Smooth muscle cell (in vitro differentiated cells): ENCODE data around the gene LSG1. TPM values are rescaled to one million over a fixed set of nuclear protein-coding genes. Genes with fewer than 3 reads are reported as not detected.

Source experiments
- DNase-seq: peaks from one replicate; lab custom pipeline; 2025; ENCODE audit not compliant: unreplicated experiment; lab: John Stamatoyannopoulos, UW
- H2AFZ ChIP-seq: fragments of 200-600 bp; sonication (generic); 2 replicates; pipeline ENCODE4 v1.6.0; 2016; ENCODE audit warnings: antibody characterized with exemption, low read depth, mild to moderate bottlenecking
- H3F3A ChIP-seq: fragments of 200-600 bp; sonication (generic); 2 replicates; pipeline ENCODE4 v1.6.0; 2017; ENCODE audit warnings: antibody characterized with exemption, low read depth
- H3K27ac ChIP-seq: fragments of 200-600 bp; sonication (generic); 2 replicates; pipeline ENCODE4 v1.5.1; 2016; ENCODE audit warnings: low read depth, mild to moderate bottlenecking
- H3K27me3 ChIP-seq: fragments of 200-600 bp; sonication (generic); 2 replicates; pipeline ENCODE4 v1.6.1; 2016; ENCODE audit warnings: low read depth, mild to moderate bottlenecking
- H3K36me3 ChIP-seq: fragments of 200-600 bp; sonication (generic); 2 replicates; pipeline ENCODE4 v1.5.1; 2016; ENCODE audit warnings: low read depth
- H3K4me1 ChIP-seq: fragments of 200-600 bp; sonication (generic); 2 replicates; pipeline ENCODE4 v1.5.1; 2016; ENCODE audit warnings: low read depth
- H3K4me2 ChIP-seq: fragments of 200-600 bp; sonication (generic); 2 replicates; pipeline ENCODE4 v1.6.0; 2016; ENCODE audit warnings: mild to moderate bottlenecking
- H3K4me3 ChIP-seq: fragments of 200-600 bp; sonication (generic); 2 replicates; pipeline ENCODE4 v1.5.1; 2016; ENCODE audit warnings: mild to moderate bottlenecking
- H3K79me2 ChIP-seq: fragments of 200-600 bp; sonication (generic); 2 replicates; pipeline ENCODE4 v1.6.0; 2016; ENCODE audit warnings: low read depth, mild to moderate bottlenecking
- H3K9ac ChIP-seq: fragments of 200-600 bp; sonication (generic); 2 replicates; pipeline ENCODE4 v1.6.0; 2016; ENCODE audit warnings: low read depth
- H3K9me3 ChIP-seq: fragments of 200-600 bp; sonication (generic); replicated peaks from 2 replicates; pipeline ENCODE4 v1.5.1; 2016; ENCODE audit warnings: low read depth
- H4K20me1 ChIP-seq: fragments of 200-600 bp; sonication (generic); 2 replicates; pipeline ENCODE4 v1.6.0; 2016; ENCODE audit warnings: low read depth
- CTCF ChIP-seq: fragments of 200-600 bp; sonication (generic); IDR thresholded peaks from 2 replicates; pipeline ENCODE4 v1.5.1; 2017; ENCODE audit warnings: borderline replicate concordance, mild to moderate bottlenecking, antibody characterized with exemption; ENCODE audit not compliant: insufficient read depth, poor library complexity, severe bottlenecking
- WGBS: methylation state at CpG from one replicate; pipeline ENCODE4 v1.1.7; 2016; ENCODE audit warnings: low lambda C conversion rate; 5-methylcytosine and 5-hydroxymethylcytosine counted together
- polyA plus RNA-seq: library from polyadenylated mRNA; unstranded; fragments of >200 nt; fragmentation: Nextera tagmentation; extraction: Ambion mirVana; gene quantifications from 2 replicates; pipeline ENCODE4 v1.2.1, GENCODE V29; 2016
- total RNA-seq: library from RNA; depleted of rRNA; stranded (reverse); fragments of >200 nt; gene quantifications from 2 replicates; pipeline ENCODE4 v1.2.3, GENCODE V29; 2014

Gene LSG1
- total and polyA plus RNA-seq, 2 experiments from 2014 or later: 14.0 to 29.1 TPM

DNA sequence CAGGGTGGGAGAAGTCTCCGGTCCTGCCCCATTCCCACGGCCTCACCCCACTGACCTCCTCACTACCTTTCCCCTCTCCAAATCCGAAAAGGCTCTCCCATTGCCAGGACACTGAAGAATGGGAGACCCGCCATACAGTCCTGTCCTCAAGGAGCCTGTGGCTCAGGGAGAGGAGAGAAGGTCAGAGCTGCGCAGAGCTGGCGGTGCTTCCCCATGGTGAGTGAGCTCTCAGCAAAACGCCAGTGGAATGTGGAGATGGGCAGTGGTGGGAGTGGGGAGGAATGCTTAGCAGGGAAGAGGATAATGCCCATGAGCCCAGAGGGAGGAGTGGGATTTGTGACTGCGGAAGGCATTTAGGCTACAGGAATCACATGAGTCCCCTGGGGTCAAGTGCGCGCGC lies 33.8 kb upstream of the LSG1 start:
- WGBS: 74% methylated on average over 10 of the region's 11 CpGs
- TF ChIP-seq CTCF: no peak
- H2AFZ ChIP-seq: no peak overlapping the region
- H3K4me2 ChIP-seq: no peak overlapping the region
- no peaks in the 10 kb centered on the region for H3K36me3 ChIP-seq
- DNase-seq: no peak
- H3K27ac ChIP-seq: no peak overlapping the region
- H3K27me3 ChIP-seq: no peaks in the 10 kb centered on the region
- no peaks in the 10 kb centered on the region for H3F3A ChIP-seq
- no peaks in the 10 kb centered on the region for H3K9me3 ChIP-seq
- no peaks in the 10 kb centered on the region for H3K79me2 ChIP-seq
- H4K20me1 ChIP-seq: no peaks in the 10 kb centered on the region
- H3K4me1 ChIP-seq: no peaks in the 10 kb centered on the region
- H3K9ac ChIP-seq: no peak overlapping the region
- no peak overlapping the region for H3K4me3 ChIP-seq

GRCh38 chr3:194705227-194705626 lies 33.2 kb upstream of the LSG1 start:
- no peak for TF ChIP-seq CTCF
- WGBS: 90% methylated on average over 8 of the region's 8 CpGs

GRCh38 chr3:194702545-194702944 lies 30.6 kb upstream of the LSG1 start:
- no peak for TF ChIP-seq CTCF

More at GRCh38 chr3:194705227-194705626, 33.2 kb upstream of the LSG1 start:
- no peaks in the 10 kb centered on the region for H3K79me2 ChIP-seq
- no peaks in the 10 kb centered on the region for H3K9me3 ChIP-seq
- H3K27me3 ChIP-seq: no peaks in the 10 kb centered on the region
- no peak overlapping the region for H3K4me2 ChIP-seq
- H2AFZ ChIP-seq: no peak overlapping the region
- H3F3A ChIP-seq: no peaks in the 10 kb centered on the region
- no peak overlapping the region for H3K4me3 ChIP-seq
- no peaks in the 10 kb centered on the region for H3K36me3 ChIP-seq
- no peak overlapping the region for H3K27ac ChIP-seq
- H3K4me1 ChIP-seq: no peaks in the 10 kb centered on the region
- no peak overlapping the region for H3K9ac ChIP-seq
- no peaks in the 10 kb centered on the region for H4K20me1 ChIP-seq
- no peak for DNase-seq

GRCh38 chr3:194696702-194697101 lies 24.7 kb upstream of the LSG1 start:
- Histone ChIP-seq H3K4me2 (no peak overlapping the region), H3K9me3 (no peaks in the 10 kb centered on the region), H3K4me1 (no peaks in the 10 kb centered on the region), H2AFZ (no peak overlapping the region), H3K9ac (no peak overlapping the region), H3K27me3 (no peaks in the 10 kb centered on the region), H3K4me3 (no peak overlapping the region), H4K20me1 (no peaks in the 10 kb centered on the region), H3F3A (no peaks in the 10 kb centered on the region), H3K36me3 (no peaks in the 10 kb centered on the region), H3K79me2 (no peaks in the 10 kb centered on the region), H3K27ac (no peak overlapping the region)
- 91% methylated on average over 6 of the region's 6 CpGs for WGBS
- DNase-seq: no peak
- no peak for TF ChIP-seq CTCF

More at GRCh38 chr3:194702545-194702944, 30.6 kb upstream of the LSG1 start:
- Histone ChIP-seq H3K79me2 (no peaks in the 10 kb centered on the region), H3K27me3 (no peaks in the 10 kb centered on the region), H3K9me3 (no peaks in the 10 kb centered on the region), H3K36me3 (no peaks in the 10 kb centered on the region), H3K4me2 (no peak overlapping the region), H4K20me1 (no peaks in the 10 kb centered on the region), H3K9ac (no peak overlapping the region), H3K4me3 (no peak overlapping the region), H3F3A (no peaks in the 10 kb centered on the region), H3K27ac (no peak overlapping the region), H2AFZ (no peak overlapping the region), H3K4me1 (no peaks in the 10 kb centered on the region)
- WGBS: 100% methylated on average over 9 of the region's 9 CpGs
- DNase-seq: no peak
